Measurements from ENCODE around the gene SH3PXD2A.
"Not testable (repeated sequence)": the region's sequence is repeated elsewhere in the genome, so short reads cannot be mapped to it uniquely, and the experiment has no call there.

The SH3PXD2A gene

DNA sequence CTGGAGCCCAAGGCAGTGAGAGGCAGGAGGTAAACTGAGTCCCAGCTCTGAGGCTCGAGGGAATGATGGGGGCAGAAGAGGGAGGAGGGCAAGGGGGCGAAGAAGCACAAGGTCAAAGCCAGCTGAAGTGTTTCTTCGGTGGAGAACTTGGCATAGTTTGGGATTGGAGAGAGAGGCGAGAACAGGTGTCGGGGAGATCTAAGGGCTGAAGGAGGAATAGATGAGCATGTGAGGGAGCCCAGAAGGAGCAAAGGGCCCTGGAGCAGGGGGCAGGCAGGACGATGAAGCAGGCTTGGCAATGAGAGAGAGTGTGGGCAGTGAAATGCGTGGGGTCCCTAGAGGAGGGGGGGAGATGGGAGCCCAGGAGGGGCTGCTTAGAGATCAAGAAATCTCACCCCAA is 35.9 kb downstream of the SH3PXD2A start:
- in situ Hi-C loops (cut with HindIII; ENCODE audit: low sequenced_read_pairs): no loop called here
- TF ChIP-seq, protein P1, sequence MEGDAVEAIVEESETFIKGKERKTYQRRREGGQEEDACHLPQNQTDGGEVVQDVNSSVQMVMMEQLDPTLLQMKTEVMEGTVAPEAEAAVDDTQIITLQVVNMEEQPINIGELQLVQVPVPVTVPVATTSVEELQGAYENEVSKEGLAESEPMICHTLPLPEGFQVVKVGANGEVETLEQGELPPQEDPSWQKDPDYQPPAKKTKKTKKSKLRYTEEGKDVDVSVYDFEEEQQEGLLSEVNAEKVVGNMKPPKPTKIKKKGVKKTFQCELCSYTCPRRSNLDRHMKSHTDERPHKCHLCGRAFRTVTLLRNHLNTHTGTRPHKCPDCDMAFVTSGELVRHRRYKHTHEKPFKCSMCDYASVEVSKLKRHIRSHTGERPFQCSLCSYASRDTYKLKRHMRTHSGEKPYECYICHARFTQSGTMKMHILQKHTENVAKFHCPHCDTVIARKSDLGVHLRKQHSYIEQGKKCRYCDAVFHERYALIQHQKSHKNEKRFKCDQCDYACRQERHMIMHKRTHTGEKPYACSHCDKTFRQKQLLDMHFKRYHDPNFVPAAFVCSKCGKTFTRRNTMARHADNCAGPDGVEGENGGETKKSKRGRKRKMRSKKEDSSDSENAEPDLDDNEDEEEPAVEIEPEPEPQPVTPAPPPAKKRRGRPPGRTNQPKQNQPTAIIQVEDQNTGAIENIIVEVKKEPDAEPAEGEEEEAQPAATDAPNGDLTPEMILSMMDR (IDR thresholded peaks at IDR 0.05; ENCODE audit: low read depth, low read length, missing control alignments): no peak
- no peak for DNase-seq (ENCODE audit: low read depth)

DNA sequence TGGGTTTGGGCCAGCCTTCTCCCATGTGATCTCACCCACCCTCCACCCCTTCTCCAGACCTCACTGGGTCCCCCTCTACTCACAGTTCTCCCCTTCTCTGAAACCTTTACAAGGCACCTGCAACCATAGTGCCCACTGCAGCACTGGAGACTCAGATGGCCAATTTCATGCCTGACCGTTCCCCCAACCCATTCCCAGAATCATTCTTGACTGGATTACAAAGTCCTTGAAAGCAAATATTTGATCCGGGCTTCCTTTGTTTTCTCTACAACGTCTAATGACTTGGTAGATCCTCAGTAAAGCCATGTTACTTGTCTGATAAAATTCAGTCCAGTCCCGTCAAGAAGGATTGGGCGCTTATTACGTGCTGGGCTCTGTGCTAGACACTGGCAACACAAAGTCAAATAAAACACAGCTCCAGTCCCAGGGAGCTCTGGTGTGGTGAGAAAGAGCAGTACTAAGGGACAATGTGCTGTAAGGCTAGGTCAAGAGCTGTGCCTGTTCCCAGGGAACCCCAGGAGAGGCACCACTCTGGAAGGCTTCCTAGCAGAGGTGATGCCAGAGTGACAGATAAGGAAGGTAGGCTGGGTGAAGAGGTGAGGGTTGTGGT is 36.5 kb downstream of the SH3PXD2A start:
- DNase-seq (ENCODE audit: low read depth): no peak
- in situ Hi-C loops (cut with HindIII; ENCODE audit: low sequenced_read_pairs): no loop called here
- no peak overlapping the region for H3K4me3 ChIP-seq (ENCODE audit: low read depth, low read length)
- TF ChIP-seq, protein P1 (IDR thresholded peaks at IDR 0.05; ENCODE audit: low read depth, low read length, missing control alignments): no peak

More for the DNA sequence above, 35.9 kb downstream of the SH3PXD2A start:
- no peak overlapping the region for H3K4me3 ChIP-seq (ENCODE audit: low read depth, low read length)

DNA sequence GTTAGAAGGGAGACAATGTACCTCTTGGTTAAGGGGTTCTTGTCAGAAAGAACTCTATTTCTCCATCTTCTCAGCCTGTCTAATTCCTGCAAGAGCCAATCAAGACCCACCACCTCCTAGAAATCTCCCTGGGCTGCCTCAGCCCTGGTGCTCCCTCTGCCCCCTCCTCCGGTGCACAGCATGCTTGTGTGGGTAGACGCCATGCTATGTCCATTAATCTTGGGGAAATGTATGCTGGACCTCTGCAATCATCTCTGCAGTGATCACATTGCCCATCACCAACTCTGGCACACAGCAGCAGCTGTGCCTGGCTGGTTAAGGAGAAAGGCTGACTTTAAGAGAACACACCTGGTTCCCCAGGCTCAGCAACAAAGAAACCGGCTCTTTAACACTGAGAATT is 37.3 kb downstream of the SH3PXD2A start:
- H3K4me3 ChIP-seq (ENCODE audit: low read depth, low read length): no peak overlapping the region
- TF ChIP-seq, protein P1 (IDR thresholded peaks at IDR 0.05; ENCODE audit: low read depth, low read length, missing control alignments): no peak
- DNase-seq (ENCODE audit: low read depth): no peak
- in situ Hi-C loops (cut with HindIII; ENCODE audit: low sequenced_read_pairs): no loop called here

DNA sequence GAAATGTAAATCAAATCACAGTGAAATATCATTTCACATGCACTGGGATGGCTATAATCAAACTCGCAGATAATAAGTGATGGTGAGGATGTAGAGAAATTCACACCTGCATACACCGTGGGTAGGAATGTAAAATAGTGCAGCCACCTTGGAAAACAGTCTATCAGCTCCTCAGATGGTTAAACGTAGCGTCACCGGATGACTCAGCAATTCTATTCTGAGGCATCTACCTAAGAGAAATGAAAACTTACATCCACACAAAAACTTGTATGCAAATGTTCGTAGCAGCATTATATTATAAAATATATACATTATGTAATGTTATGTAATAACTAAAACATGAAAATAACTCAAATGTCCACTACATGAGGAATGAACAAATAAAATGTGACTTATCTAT is 38.9 kb downstream of the SH3PXD2A start:
- TF ChIP-seq, protein P1 (IDR thresholded peaks at IDR 0.05; ENCODE audit: low read depth, low read length, missing control alignments): no peak
- DNase-seq (ENCODE audit: low read depth): no peak
- no peak overlapping the region for H3K4me3 ChIP-seq (ENCODE audit: low read depth, low read length)
- in situ Hi-C loops (cut with HindIII; ENCODE audit: low sequenced_read_pairs): no loop called here

DNA sequence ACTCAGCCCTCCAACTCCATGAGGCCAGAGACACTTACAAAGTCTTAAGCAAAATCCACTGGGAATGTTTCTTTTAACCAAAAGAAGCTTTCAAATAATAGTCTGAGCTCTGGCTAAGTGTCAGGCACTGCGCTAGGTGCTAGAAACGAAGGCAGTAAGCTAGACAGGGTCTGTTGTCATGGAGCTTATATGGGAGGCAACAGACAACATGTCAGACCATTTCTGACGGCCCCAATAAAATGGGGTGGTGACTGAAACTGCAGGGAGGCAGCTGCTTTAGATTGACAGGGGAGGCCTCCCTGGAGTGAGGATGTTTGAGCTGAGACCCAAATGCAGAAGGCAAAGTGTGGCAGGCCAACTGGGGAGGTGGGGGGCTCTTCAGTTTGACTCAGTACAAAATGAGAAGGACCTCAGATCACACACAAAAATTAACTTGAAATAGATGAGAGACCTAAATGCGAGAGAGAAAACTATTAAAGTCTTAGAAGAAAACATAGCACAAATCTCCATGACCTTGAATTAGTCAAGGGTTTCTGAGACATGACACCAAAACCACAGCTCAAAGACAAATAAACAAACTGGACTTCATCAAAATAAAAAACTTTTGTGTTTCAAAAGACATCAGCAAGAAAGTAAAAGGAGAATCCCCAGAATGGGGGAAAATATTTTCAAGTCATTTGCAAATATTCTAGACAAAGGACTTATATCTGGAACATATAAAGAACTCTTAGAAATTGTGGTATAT is 40.6 kb downstream of the SH3PXD2A start:
- TF ChIP-seq, protein P1 (IDR thresholded peaks at IDR 0.05; ENCODE audit: low read depth, low read length, missing control alignments): no peak
- no peak overlapping the region for H3K4me3 ChIP-seq (ENCODE audit: low read depth, low read length)
- DNase-seq (ENCODE audit: low read depth): no peak
- in situ Hi-C loops (cut with HindIII; ENCODE audit: low sequenced_read_pairs): no loop called here

DNA sequence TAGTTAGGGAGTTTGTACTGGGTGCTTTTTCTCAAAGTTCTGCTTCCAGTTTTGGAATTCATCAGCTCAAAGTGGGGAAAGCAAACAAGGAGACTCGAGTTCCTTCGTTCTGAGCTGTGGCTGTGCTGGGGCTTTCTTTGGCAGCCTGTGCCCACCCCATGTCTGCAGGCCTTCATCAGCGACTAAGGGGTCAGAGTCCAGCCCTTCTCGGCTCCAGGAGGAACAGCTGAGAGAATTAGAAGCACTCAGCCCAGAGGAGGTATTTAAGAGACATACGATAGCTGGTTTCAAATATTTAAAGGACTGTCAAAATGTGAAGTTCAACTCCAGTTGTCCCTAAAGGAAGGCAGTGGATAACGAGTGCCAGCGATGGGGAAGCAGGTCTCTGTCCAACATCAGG is 41.3 kb downstream of the SH3PXD2A start:
- no peak for DNase-seq (ENCODE audit: low read depth)
- TF ChIP-seq, protein P1 (IDR thresholded peaks at IDR 0.05; ENCODE audit: low read depth, low read length, missing control alignments): no peak
- no peak overlapping the region for H3K4me3 ChIP-seq (ENCODE audit: low read depth, low read length)
- in situ Hi-C loops (cut with HindIII; ENCODE audit: low sequenced_read_pairs): no loop called here

DNA sequence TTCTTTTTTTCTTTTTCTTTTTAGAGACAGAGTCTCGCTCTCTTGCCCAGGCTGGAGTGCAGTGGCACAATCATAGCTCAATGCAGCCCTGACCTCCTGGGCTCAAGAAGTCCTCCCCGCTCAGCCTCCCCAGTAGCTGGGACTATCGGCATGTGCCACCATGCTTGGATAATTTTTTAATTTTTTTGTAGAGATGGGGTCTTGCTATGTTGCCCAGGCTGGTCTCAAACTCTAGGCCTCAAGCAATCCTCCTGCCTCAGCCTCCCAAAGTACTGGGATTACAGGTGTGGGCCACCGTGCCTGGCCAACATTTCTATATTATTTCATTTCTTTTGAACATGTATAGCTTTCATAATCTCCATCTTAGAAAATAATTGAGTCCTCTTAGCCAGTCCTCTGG is 42.1 kb downstream of the SH3PXD2A start:
- H3K4me3 ChIP-seq (ENCODE audit: low read depth, low read length); DNase-seq (ENCODE audit: low read depth); in situ Hi-C loops (cut with HindIII; ENCODE audit: low sequenced_read_pairs): not testable (repeated sequence)

All from astrocyte of the cerebellum (primary cell).